C4-2B (cell line): ENCODE data around the gene SLC8A1.

ENCODE experiments used
- CTCF ChIP-seq: fragments of 450-650 bp; conservative IDR thresholded peaks from 2 replicates; pipeline ENCODE4 v1.5.1; 2017; ENCODE audit warnings: mild to moderate bottlenecking
- ZFX ChIP-seq: fragments of 450-650 bp; IDR thresholded peaks from 2 replicates; pipeline ENCODE4 v1.6.1; 2017

DNA sequence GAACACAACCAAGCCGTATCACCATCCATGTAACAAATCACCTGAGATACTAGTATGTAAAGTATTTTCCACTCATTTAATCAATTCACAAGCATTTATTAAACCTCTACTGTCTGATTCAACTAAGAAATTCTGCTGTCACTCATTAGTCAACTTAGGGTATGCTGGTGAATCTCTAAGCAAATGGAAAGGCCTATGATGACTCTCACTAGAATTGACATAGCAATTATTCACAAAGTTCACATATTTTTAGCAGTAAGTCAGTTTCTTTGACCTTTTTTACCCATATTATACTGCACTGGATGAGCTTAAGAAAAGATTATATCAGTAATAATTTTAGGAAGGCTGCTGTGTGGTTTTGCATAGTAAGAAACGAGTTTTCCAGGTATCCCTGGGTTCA, 130.1 kb downstream of the SLC8A1 start:
- no peak for TF ChIP-seq CTCF
- no peak for TF ChIP-seq ZFX
